ENCODE measurements around the gene ZNF30.

- TF ChIP-seq CTCF (IDR thresholded peaks at IDR 0.05) (no peak), POLR2AphosphoS5 (IDR thresholded peaks at IDR 0.05) (peak; percentile 45 to 61), POLR2A (IDR thresholded peaks at IDR 0.05; ENCODE audit: low read depth) (no peak), EP300 (IDR thresholded peaks at IDR 0.05) (no peak)
Observed at GRCh38 chr19:34963573-34964406, 37.1 kb downstream of the ZNF30 start, which contains the start of gene ZNF792.

All from esophagus muscularis mucosa (tissue), 4 donors.